ENCODE data around the gene SIL1. TPM values are rescaled to one million over a fixed set of nuclear protein-coding genes. Genes with fewer than 3 reads are reported as not detected.

Gene SIL1
- total RNA-seq, 2 donors from 2014 or later: 41.4 to 42.5 TPM

Other genes with a start within 250 kb of the SIL1 start
- 100 to 1,000 TPM; 104 to 162 TPM for gene MATR3, start 95.4 kb upstream of the SIL1 start, total RNA-seq
- gene PAIP2, start 143.5 kb upstream of the SIL1 start, total RNA-seq: 100 to 1,000 TPM; 108 to 123 TPM
- not detected for gene SLC23A1, start 184.9 kb upstream of the SIL1 start, total RNA-seq
- gene MZB1, start 191.5 kb upstream of the SIL1 start, total RNA-seq: 1 to 10 TPM in 1 of 2 donors, under 1 TPM in 1; 0.55 to 1.2 TPM
- 10 to 100 TPM; 21.7 to 27.9 TPM for gene PROB1, start 196.7 kb upstream of the SIL1 start, total RNA-seq
- gene SPATA24, start 205.7 kb upstream of the SIL1 start, total RNA-seq: 1 to 10 TPM; 8.8 to 9.0 TPM
- gene DNAJC18, start 241.2 kb upstream of the SIL1 start, total RNA-seq: 10 to 100 TPM; 14.8 to 15.2 TPM

Data from left cardiac atrium (tissue), 2 donors.